GM12891 (cell line): ENCODE results near the gene MGST3.
"Not testable (repeated sequence)": the region's sequence is repeated elsewhere in the genome, so short reads cannot be mapped to it uniquely, and the experiment has no call there.

ENCODE experiments used
- DNase-seq: peaks from one replicate; pipeline ENCODE4 v3.0.0; 2011; ENCODE audit warnings: low spot score; ENCODE audit not compliant: insufficient read length
- FAIRE-seq: peaks from 2 replicates; lab custom pipeline; 2011; peaks lifted over from hg19 to GRCh38; lab: Jason Lieb, UNC
- PAX5 ChIP-seq: IDR thresholded peaks from 2 replicates; pipeline ENCODE4 v1.6.1; 2011; ENCODE audit warnings: low read length, moderate library complexity, mild to moderate bottlenecking; ENCODE audit not compliant: insufficient read depth, severe bottlenecking
- POLR2A ChIP-seq: IDR thresholded peaks from 2 replicates; pipeline ENCODE4 v1.6.1; 2011; ENCODE audit warnings: low read depth, low read length, control low read depth
- POLR2AphosphoS5 ChIP-seq: IDR thresholded peaks from 2 replicates; pipeline ENCODE4 v1.6.1; 2011; ENCODE audit warnings: low read depth, low read length, control low read depth
- POU2F2 ChIP-seq: IDR thresholded peaks from 2 replicates; pipeline ENCODE4 v1.6.1; 2011; ENCODE audit warnings: low read depth, mild to moderate bottlenecking, control low read depth, low read length, moderate library complexity
- SPI1 ChIP-seq: IDR thresholded peaks from 2 replicates; pipeline ENCODE4 v1.6.1; 2011; ENCODE audit warnings: low read depth, low read length, control low read depth
- TAF1 ChIP-seq: IDR thresholded peaks from 2 replicates; pipeline ENCODE4 v1.6.1; 2011; ENCODE audit warnings: low read depth, low read length, control low read depth

Gene MGST3

DNA sequence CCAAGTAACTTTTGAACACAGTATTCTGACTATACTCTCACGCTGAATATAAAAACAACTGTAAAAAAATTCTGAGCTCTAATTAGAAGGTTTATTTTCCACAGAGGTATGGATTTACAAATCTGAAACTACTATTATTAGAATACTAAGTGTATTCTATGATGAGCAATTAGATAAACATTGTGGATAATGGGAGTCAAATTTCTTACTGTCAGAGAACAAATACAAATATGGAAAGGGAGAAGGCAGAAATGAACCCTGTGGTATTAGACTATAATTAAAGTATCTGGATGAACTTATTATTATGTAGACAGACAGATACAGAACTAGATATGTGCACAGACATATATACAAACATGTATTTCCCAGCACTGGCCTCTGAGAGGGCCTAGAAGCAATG lies 44.8 kb downstream of the MGST3 start:
- no peak for DNase-seq
- TF ChIP-seq PAX5, result no peak
- no peak for TF ChIP-seq POLR2AphosphoS5
- no peak for TF ChIP-seq SPI1
- TF ChIP-seq TAF1, result no peak
- no peak for TF ChIP-seq POU2F2
- TF ChIP-seq POLR2A, result no peak
- FAIRE-seq, result no peak

GRCh38 chr1:165678509-165678908 lies 47.5 kb downstream of the MGST3 start:
- TF ChIP-seq POLR2A (no peak), POLR2AphosphoS5 (no peak), TAF1 (no peak), POU2F2 (no peak), SPI1 (no peak), PAX5 (no peak)
- no peak for DNase-seq
- FAIRE-seq, result no peak

- TF ChIP-seq POLR2A (no peak), PAX5 (no peak), TAF1 (no peak), SPI1 (no peak), POLR2AphosphoS5 (no peak), POU2F2 (no peak)
- no peak for DNase-seq
- FAIRE-seq, result no peak
Observed at GRCh38 chr1:165679282-165680036, 48.4 kb downstream of the MGST3 start.

DNA sequence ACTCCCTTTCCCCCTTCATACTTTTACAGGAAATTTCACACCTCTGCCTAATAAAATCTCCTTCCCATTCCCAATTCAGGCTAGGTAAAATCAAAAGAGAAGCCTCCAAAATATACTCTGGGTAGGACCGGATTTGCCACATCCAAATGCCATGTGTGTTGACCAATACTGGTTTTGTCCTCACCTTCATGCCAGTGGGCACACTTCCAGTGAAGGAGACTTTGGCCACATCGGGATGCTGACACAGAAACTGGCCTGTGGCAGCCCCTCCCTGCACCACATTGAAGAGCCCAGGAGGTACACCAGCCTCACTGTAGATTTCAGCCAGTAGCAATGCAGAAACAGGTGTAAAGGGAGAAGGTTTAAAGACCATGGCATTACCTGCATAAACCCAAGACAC lies 49.3 kb downstream of the MGST3 start:
- no peak for DNase-seq
- FAIRE-seq, result no peak
- TF ChIP-seq TAF1 (no peak), POLR2AphosphoS5 (no peak)

- not testable (repeated sequence) for FAIRE-seq, DNase-seq
Observed at GRCh38 chr1:165680773-165681172, 49.7 kb downstream of the MGST3 start.

- TF ChIP-seq SPI1, result no peak
- no peak for TF ChIP-seq POU2F2
- no peak for TF ChIP-seq PAX5
- TF ChIP-seq POLR2A, result no peak
- TF ChIP-seq TAF1, result no peak
- TF ChIP-seq POLR2AphosphoS5, result no peak
- DNase-seq, result no peak
- FAIRE-seq, result no peak
Observed at GRCh38 chr1:165683848-165684485, 52.9 kb downstream of the MGST3 start.

GRCh38 chr1:165686121-165686970 lies 55.3 kb downstream of the MGST3 start:
- DNase-seq, result no peak
- TF ChIP-seq POLR2A (no peak), POU2F2 (no peak), SPI1 (peak; percentile 80)
- FAIRE-seq, result peak; percentile 68

DNA sequence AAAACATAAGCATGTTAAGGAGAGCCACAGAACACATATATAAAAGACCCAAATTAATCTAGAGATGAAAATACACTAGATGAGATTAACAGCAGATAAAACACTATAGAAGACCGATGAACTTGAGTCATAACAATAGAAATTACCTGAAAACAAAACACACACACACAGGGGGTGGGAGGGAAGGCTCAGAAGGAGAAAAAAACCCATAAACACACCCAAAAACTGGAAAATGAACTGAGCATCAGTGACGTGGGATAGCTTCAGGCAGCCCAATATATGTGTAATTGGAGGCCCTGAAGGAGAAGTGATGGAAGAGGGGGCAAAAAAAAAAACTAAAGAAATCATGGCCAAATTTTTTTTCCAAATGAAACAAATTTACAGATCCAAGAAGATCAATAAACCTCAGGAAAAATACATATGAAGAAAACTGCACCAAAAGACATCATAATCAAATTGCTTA lies 56.0 kb downstream of the MGST3 start:
- TF ChIP-seq POLR2AphosphoS5, result no peak
- DNase-seq, result no peak
- FAIRE-seq, result no peak

DNA sequence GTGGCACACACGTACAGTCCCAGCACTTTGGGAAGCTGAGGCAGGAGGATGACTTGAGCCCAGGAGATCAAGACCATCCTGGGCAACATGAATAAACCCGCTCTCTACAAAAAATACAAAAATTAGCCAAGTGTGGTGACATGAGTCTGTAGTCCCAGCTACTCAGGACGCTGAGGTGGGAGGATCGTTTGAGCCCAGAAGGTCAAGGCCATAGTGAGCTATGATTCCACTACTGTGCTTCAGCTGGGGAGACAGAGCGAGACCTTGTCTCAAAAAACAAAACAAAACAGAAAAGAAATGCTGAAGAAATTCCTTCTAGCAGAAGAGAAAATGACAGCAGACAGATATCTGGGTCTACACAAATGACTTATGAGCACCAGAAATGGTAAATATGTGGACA lies 57.0 kb downstream of the MGST3 start:
- DNase-seq (no peak), FAIRE-seq (no peak)
- TF ChIP-seq POLR2AphosphoS5, result no peak
- TF ChIP-seq PAX5, result no peak
- no peak for TF ChIP-seq SPI1
- no peak for TF ChIP-seq POU2F2
- no peak for TF ChIP-seq POLR2A
- no peak for TF ChIP-seq TAF1

DNA sequence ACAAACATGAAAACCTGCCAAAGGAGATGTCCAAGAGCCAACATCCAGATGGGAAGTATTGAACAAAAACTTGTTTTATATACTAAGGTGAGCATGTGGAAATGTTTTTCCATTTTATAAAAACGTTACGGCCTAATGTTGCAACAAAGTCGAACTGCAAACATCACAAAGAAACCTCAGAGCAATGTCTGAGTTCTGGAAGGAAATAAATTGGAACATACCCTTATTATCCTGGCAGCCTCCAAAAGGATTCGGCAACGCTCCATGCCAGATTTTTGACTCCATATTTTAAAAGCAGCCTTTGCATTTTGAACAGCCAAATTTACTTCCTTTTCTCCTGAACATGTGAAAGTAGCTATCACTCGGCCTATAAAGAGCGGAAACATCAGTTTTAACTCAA lies 64.0 kb downstream of the MGST3 start:
- FAIRE-seq, result no peak
- TF ChIP-seq POU2F2 (no peak), TAF1 (no peak), POLR2A (no peak), SPI1 (no peak), PAX5 (no peak), POLR2AphosphoS5 (no peak)
- no peak for DNase-seq
